IMR-90 (cell line): ENCODE data around the gene DNAJC4.

Experiments used
- BHLHE40 ChIP-seq: fragments of 150-350 bp; IDR thresholded peaks from 2 replicates; pipeline ENCODE4 v1.6.1; 2016; ENCODE audit warnings: mild to moderate bottlenecking, low read depth, low read length
- CEBPB ChIP-seq: IDR thresholded peaks from 2 replicates; pipeline ENCODE4 v1.6.1; 2012; ENCODE audit warnings: low read depth, low read length, improper control_type of control experiment
- CTCF ChIP-seq: conservative IDR thresholded peaks from 2 replicates; pipeline ENCODE4 v1.5.1; 2012; ENCODE audit warnings: mild to moderate bottlenecking, low read depth, low read length, improper control_type of control experiment
- ELK1 ChIP-seq: fragments of 150-350 bp; IDR thresholded peaks from 2 replicates; pipeline ENCODE4 v1.6.1; 2016; ENCODE audit warnings: low read depth, mild to moderate bottlenecking, low read length, moderate library complexity, borderline replicate concordance
- FOS ChIP-seq: fragments of 150-350 bp; IDR thresholded peaks from 2 replicates; pipeline ENCODE4 v1.6.1; 2016; ENCODE audit warnings: low read depth, low read length
- MAFK ChIP-seq: IDR thresholded peaks from 2 replicates; pipeline ENCODE4 v1.6.1; 2012; ENCODE audit warnings: low read depth, low read length, improper control_type of control experiment
- MXI1 ChIP-seq: IDR thresholded peaks from 2 replicates; pipeline ENCODE4 v1.6.1; 2012; ENCODE audit warnings: low read depth, mild to moderate bottlenecking, low read length, moderate library complexity, borderline replicate concordance
- POLR2A ChIP-seq: IDR thresholded peaks from 2 replicates; pipeline ENCODE4 v1.6.1; 2012; ENCODE audit warnings: mild to moderate bottlenecking, low read depth, low read length
- RAD21 ChIP-seq: IDR thresholded peaks from 2 replicates; pipeline ENCODE4 v1.6.1; 2012; ENCODE audit warnings: low read length, improper control_type of control experiment
- RCOR1 ChIP-seq: IDR thresholded peaks from 2 replicates; pipeline ENCODE4 v1.6.1; 2012; ENCODE audit warnings: mild to moderate bottlenecking, low read length, improper control_type of control experiment; ENCODE audit not compliant: insufficient replicate concordance
- RFX5 ChIP-seq: IDR thresholded peaks from 2 replicates; pipeline ENCODE4 v1.8.0; 2012; ENCODE audit warnings: low read depth, mild to moderate bottlenecking, low read length, moderate library complexity
- SMC3 ChIP-seq: fragments of 150-350 bp; IDR thresholded peaks from 2 replicates; pipeline ENCODE4 v1.6.1; 2016; ENCODE audit warnings: low read depth, mild to moderate bottlenecking, antibody characterized with exemption, low read length, moderate library complexity
- USF2 ChIP-seq: fragments of 150-350 bp; IDR thresholded peaks from 2 replicates; pipeline ENCODE4 v1.6.1; 2017; ENCODE audit warnings: mild to moderate bottlenecking, antibody characterized with exemption, low read length, low read depth

GRCh38 chr11:64263947-64264317, 33.6 kb downstream of the DNAJC4 start:
- no peak for TF ChIP-seq POLR2A
- no peak for TF ChIP-seq BHLHE40
- TF ChIP-seq USF2 = no peak
- no peak for TF ChIP-seq CTCF
- no peak for TF ChIP-seq SMC3
- TF ChIP-seq ELK1 = no peak
- no peak for TF ChIP-seq RCOR1
- no peak for TF ChIP-seq RAD21
- no peak for TF ChIP-seq RFX5
- TF ChIP-seq MAFK = no peak
- TF ChIP-seq CEBPB = no peak
- TF ChIP-seq FOS = no peak
- no peak for TF ChIP-seq MXI1
